SK-N-MC (cell line): ENCODE data around the gene PAX7.

Experiments
- EZH2 ChIP-seq: fragments of 200-600 bp; sonication (generic); IDR thresholded peaks from one replicate; pipeline ENCODE4 v1.6.1; 2017; ENCODE audit warnings: antibody characterized with exemption
- FOXP2 ChIP-seq: optimal IDR thresholded peaks from 2 replicates; pipeline ENCODE3; 2011; ENCODE audit warnings: mild to moderate bottlenecking, moderate library complexity; ENCODE audit not compliant: insufficient read depth; ENCODE audit errors: extremely low read length, control extremely low read depth
- POLR2AphosphoS5 ChIP-seq: IDR thresholded peaks from 2 replicates; pipeline ENCODE4 v1.6.1; 2012; ENCODE audit warnings: mild to moderate bottlenecking, low read depth, low read length, borderline replicate concordance

GRCh38 chr1:18724801-18725200 is 94.2 kb downstream of the PAX7 start:
- TF ChIP-seq EZH2: no peak
- no peak for TF ChIP-seq POLR2AphosphoS5
- no peak for TF ChIP-seq FOXP2
